HG03521 (cell line): Measurements from ENCODE around the gene BTBD7.

Source experiments
- ATAC-seq: cut with Tn5 transposase; IDR thresholded peaks from one replicate; pipeline ENCODE4 v1.9.1; 2021; ENCODE audit warnings: mild to moderate bottlenecking, moderate library complexity; ENCODE audit not compliant: unreplicated experiment

BTBD7 gene

DNA sequence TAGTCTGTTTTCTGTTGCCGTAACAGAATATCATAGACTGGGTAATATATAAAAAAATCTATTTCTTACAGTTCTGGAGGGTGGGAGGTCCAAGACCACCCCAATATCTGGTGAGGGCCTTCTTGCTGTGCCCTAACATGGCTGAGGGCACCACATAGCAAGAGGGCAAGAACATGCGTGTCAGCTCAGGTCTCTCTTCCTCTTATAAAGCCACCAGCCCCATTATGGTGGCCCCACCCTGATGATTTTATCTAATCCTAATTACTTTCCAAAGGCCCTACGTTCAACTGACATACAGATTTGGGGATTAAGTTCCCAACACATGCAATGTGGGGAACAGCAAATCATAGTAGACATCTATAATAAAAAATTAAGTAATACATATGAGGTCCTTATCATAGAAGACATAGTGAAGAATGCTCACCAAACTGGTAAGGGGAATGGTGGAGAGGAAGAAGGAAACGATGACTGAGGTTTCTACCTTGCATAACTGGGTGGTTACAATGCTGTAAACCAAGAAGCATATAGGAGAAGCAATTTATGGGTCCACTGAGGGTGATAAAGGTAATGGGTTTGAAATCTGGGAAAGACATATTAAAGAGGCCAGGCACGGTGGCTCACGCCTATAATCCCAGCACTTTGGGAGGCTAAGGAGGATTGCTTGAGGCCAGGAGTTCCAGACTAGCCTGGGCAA lies 27.0 kb downstream of the BTBD7 start:
- no peak for ATAC-seq

GRCh38 chr14:93304771-93305170 lies 28.1 kb downstream of the BTBD7 start:
- ATAC-seq, result no peak

GRCh38 chr14:93303659-93304058 lies 29.2 kb downstream of the BTBD7 start:
- no peak for ATAC-seq

- no peak for ATAC-seq
Measured at GRCh38 chr14:93302688-93303581, 29.9 kb downstream of the BTBD7 start.

DNA sequence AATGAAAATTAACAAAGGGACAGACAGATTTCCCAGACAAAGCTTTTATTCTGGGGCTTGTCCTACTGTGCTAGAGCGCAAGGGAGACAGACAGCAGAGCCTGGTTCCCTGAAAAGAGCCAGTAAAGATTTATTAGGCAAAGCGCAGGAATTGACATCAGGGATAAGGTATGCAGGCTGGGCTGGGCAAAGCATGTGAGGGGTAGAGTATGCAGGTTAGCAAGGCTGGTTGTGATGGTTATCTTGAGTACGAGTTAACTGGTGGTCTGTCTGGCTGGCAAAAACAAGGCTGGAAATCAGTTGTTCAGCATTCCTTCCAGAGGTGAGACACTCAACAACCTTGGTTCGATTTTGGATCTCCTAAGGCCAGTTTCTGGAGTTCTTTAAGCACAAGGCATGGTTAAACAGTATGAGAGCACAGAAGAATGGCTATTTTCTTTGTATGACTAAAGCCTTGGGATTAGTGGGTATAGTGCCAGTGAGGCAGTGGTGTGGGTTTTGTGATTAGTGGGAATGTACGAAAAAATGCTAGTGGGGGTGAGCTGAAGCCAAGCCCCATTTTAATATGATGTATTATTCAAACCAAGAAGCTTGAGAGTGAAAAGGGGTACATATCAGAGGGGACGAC lies 30.9 kb downstream of the BTBD7 start:
- no peak for ATAC-seq

DNA sequence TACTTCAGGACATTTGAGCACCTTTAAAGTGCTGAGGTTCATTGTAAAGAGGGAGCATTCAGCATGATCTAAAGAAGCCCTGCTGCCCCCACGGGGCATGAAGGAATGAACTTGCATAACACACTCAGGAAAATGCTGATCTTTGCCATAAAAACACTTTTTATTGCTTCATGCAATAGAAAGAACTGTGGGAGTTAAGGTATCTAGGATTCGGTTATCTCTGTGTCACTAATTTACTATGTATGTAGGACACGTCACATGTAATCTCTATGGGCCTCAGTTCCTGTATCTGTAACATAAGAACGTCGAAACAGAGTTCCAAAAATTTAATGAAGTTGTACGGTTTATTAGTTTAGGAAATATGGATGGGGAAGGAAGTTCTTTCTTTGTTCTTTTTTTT lies 33.0 kb downstream of the BTBD7 start:
- no peak for ATAC-seq

- no peak for ATAC-seq
Measured at GRCh38 chr14:93299416-93299815, 33.4 kb downstream of the BTBD7 start.

DNA sequence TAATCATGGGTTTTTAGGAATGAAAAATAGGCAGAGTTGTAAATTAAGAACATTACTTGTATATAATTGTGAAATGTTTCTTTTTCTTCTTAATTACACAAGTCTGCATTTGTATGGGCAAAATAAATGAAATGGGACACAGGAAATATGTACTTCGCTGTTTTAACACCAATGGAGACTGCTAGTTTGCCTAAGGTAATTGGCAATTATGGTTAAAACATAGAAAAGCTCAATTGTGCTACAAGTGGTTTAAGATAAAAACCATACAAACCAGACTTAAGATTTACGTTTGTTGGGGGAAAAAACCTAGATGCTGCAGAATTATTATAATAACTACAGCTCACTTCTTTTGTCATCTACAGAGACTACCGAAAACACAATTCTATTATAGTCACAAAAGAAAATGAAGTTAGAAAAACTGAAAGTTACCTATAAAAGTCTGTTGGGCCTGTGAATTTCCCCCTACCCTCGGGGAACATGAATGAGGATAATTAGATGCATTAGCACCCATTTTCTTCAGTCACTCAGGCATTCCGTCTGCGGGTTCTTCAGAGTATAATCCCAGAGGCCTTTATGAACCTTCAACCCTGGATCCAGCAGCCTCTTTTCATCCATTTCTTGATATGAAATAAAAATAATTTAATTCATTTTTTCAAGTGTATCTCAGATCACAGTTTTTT lies 37.2 kb downstream of the BTBD7 start:
- ATAC-seq, result no peak

- ATAC-seq, result no peak
Measured at GRCh38 chr14:93286212-93286890, 46.5 kb downstream of the BTBD7 start.

- no peak for ATAC-seq
Measured at GRCh38 chr14:93285044-93285443, 47.8 kb downstream of the BTBD7 start.

DNA sequence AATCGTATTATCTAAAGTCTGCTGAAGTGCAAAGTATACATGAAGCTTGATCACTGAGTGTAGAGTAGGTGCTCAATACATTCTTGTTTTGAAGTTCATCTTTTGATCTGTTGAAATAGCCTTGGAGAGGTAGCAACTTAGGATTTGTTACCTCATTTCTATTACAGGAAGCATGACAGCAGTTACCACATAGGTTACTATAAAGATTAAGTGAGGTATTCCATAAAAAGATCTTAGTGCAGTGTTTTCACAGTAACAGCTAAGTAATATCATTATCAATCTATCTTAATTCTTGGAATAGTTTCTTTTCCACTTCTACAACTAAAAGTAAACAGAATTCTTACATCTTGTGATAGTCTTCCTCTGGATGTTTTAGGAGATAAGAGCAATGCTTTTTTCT lies 50.9 kb downstream of the BTBD7 start:
- no peak for ATAC-seq

DNA sequence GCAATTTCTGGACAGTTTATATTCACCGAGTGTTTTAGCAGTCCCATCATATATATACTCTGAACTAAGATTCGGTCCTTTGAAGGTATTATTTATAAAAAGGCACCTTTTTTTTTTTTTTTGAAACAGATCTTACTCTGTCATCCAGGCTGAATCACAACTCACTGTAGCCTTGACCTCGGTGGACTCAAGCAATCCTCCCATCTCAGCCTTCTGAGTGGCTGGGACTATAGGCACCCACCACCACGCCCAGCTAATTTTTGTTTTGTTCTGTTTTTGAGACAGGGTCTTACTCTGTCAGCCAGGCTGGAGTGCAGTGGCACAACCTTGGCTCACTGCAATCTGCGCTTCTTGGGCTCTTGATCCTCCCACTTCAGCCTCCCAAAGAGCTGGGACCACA lies 52.1 kb downstream of the BTBD7 start:
- no peak for ATAC-seq

DNA sequence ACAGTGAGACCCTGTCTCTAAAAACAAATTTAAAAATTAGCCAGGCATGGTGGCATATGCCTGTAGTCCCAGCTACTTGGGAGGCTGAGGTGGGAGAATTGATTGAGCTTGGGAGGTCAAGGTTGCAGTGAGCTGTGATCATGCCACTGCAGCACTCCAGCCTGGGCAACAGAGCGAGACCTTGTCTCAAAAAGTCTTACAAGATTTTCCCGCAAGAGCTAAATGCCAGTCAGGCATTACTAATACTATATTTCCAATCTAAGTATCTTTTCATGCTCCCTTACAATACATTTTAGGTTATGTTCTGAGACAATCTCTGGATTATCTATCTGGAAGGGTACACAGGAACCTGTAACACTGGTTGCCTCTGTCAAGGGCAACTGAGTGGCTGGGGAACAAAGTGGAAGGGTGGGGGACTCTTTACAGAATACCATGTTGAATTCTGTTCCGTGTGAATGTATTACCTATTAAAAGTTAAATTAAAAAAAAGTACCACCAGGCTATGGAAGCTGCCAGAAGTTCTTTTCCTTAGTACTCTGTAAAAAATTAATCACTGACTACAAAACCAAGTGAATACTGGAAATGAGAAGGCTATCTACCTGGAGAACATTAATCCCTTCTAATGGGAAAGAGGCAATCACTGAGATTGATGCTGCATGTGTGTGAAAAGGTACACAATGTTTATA lies 56.7 kb downstream of the BTBD7 start:
- ATAC-seq, result no peak

DNA sequence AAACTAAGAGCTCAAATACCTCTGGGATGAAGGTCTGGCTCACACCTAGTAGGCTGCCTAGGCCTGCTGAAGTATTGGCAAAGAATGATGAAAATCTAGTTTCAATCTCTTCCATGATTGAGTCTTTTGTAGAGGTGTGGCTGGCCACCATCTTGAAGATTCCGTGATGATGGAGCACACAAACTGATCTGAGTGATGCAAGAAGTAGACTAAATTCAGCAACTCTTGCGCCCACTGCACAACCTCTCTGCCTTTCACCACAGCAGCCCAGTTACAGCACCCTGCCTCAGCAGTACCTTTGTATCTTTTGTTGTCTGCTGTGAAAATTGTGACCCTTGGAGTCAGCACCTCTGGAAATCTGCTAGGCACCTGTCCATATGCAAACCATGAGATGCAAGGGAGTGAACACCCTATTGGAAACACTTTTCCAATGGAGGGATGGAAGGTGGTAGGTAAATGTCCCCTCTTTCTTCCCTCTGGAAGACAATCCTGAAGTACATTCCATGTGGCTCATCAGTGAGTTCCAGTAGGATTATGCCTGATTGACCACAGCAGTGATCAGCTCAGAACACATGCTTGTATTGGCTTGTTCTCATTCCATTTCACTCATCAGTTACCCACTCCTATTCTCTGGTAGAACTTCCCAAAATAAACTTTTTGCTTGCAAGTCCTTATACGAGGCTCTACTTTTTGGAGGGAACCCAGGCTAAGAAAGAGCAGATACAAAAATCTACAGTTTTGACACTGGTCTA lies 58.6 kb downstream of the BTBD7 start:
- ATAC-seq, result no peak

GRCh38 chr14:93271111-93271510 lies 61.7 kb downstream of the BTBD7 start:
- ATAC-seq, result no peak

DNA sequence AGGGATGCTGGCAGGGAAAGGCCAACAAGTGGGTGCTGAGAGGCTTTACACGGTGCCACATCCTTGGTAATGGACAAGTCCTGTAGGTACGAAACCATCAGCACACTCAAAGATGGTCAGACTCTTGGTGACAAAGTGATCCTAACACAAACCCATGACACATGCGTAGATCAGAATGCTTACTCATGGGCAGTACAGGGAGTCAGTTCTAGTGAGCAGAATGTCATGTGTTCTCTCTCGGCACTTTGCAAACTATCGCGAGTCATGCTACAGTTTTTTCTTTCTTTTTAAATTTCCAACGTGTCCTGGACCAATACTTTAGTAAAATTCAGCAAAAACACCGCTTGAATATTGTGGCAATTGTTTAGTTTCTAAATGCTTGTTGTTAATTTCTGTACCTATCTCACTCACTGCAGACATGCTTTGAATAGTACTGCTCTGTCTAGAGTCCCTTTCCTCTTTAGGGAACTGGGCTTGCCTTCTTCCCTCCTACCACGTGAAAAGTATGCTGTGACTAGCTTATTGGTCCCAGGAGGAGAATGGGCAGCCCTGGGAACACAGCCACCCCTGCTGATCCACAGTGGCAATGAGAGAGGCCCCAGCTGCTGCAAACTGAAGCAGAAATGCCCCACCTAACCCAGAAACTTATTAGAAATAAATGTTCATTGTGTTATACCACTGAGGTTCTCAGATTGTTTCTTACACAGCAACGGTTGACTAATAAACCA lies 63.3 kb downstream of the BTBD7 start:
- no peak for ATAC-seq

DNA sequence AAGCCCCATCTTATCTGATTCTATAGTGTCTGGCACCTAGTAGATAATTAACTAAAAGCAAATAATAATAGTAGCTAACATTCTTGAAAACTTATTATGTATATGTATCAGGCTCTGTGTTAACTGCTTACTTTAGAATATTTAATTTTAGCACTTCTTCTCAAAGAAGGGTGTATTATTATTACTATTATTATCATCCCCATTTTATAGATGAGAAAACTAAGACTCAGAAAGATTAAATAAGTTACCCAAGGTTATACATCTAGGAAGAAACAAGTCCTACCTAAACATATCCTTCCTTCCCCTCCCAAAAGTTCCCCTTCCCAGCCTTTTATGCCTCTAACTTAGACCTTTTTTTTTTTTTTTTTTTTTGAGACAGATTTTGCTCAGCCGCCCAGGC lies 64.4 kb downstream of the BTBD7 start:
- ATAC-seq, result no peak

- no peak for ATAC-seq
Measured at GRCh38 chr14:93267149-93267711, 65.6 kb downstream of the BTBD7 start.
